ENCODE data around the gene MDP1. TPM values are rescaled to one million over a fixed set of nuclear protein-coding genes. Genes with fewer than 3 reads are reported as not detected.

MDP1 gene
- total RNA-seq (2014; rRNA removed; shearing (Covaris generic)) = 15.0 and 20.2 TPM in 2 replicates
- 42.0 and 57.7 TPM in 2 replicates for polyA plus RNA-seq (2014; cell fraction: nucleus; rRNA removed)

DNA sequence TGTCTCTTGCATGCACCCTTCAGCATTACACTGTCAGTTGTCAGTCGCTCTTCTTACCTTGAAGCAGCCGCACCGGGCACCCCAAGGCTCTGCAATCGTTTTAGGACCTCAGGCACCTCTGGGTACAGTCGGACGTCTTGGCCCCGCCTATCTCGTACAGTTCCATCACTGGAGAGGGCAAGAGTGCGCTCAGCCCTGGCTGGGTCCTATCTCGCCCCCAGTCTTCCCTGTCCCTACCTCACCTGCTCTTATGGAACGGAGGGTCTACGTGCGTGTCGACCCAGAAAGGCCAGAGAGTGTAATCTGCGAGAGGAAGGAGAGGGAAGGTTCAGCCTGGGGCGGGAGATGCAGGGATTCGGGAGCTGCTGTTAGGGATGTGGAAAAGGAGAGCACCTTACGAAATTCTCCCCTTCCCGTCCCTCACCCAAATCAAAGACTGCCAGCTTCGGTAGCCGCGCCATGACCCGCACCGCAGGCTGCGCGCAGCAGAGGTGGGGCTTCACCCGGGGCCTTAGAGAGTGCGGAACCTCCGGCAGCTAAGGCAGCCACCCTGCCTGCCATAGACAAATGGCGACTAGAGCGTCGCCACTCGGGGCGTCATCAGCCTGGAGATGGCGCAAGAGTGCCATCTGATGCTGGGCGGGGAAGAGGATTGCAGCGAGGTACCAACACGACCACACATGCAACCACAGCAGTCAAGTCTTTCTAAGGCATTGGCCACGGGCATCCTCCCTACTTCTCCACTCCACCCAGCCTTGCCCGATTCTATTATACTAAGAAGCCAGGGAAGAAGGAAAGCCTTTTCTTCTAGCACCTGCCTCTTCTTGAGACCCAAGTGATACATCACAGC, at the start of gene MDP1:
Gene MDP1 (minus strand): TSS at position 572 of the 850 bp plus-strand sequence. CDS start 111 bp downstream, at position 461.
- peak; percentile 87 for DNase-seq (ENCODE audit: extremely low read depth, low read depth)

DNA sequence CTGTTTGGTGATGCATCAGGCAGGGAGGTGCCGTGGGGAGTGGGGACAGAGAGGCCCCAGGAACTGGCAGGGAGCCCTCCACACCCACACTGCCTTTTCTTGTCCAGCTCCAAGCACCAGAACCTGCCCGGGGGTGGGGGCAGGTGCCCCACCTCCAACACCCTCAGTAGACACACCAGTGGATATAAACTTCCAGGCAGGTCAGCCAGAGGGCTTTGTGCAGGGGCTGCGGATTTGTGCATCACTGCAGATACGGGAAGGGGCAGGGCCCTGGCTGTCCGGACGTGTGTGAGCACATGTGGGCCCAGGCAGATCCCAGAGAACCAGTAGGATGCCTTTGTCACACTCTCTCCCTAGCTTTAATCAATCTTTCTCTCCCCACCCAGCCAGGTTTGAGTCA, 48.4 kb upstream of the MDP1 start:
- DNase-seq (ENCODE audit: extremely low read depth, low read depth) = no peak

DNA sequence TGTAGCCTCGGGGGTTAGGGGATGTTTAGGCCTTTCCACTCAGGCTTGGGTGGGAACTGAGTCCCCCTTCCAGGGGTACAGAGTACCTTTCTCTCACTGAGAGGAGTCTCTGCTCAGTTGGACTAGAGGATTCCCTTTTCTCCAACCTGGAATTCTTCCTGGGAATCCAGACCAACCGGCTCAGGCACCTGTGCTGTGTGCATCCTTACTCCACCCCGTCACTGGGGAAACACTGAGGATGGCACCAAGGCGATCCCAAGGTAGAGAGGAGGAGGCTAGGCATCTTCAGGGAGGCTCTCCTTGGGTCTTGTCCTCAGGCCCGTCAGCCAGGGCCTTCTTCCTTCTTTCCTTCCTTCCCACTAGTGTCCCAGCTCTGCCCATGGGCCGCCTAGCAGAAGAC, 48.0 kb upstream of the MDP1 start:
- DNase-seq (ENCODE audit: extremely low read depth, low read depth) = no peak

DNA sequence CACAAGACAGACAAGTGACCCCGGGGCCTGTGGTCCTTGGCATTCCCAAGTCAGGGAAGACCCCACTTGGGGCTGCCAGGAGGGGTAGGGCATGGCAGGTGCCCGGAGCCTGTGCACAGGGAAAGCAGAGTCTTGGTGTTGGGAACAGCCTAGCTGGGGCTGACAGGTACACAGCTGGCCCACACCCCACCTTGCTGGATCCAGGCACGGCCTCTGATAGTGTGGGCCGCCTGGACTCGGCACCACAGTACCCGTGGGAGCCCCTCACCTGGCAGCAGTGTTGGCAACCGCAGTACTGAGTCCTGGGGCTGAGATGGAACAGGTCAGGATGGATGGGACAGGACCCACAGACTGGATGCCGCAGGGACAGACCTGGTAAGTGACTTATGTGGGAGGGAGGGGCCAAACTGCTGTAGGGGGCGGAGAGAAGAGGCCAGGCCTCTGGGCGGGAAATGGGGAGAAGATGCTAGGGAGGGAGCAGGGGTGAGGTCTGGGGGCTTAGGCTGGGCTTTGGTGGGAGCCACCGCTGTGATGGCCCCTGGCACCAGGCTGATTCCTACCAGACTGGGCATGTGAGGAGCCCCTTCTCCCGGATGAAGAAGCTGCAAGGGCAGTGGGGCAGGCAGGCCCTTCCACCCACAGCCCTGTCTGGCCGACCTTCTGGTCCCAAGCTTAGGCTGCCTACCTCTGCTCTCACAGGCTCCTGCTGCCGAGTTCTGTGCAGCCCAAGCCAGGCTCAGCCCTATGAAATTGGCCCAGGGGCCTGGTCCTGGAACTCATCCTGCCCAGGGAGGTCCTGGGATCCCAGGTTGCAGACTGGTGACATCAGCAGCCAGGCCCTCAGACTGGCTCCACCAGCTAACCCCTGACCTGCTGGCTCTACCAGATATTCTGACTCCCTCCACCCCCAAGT, 47.2 kb upstream of the MDP1 start, which contains the start of gene TGM1:
Gene TGM1 (minus strand): TSS at position 357 of the 913 bp plus-strand sequence. CDS start 825 bp downstream, outside the sequence.
- no peak for DNase-seq (ENCODE audit: extremely low read depth, low read depth)

DNA sequence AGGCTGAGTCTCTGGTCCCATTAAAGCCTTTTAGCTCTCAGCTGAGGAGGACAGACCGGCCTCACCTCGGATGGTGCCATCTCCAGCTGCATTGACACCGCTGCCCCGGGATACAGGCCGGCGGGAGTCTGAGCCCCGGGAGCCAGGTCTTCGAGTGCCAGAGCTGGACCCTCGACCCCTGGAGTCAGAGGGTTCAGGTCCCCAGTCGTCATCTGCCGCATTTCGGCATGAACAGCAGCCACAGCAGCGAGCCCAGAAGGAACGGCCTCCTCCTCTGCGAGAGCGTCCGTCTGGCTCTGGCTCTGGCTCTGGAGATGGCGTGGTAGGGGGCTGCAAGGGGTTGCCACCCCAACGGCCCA, 46.1 kb upstream of the MDP1 start:
- DNase-seq (ENCODE audit: extremely low read depth, low read depth) = no peak

DNA sequence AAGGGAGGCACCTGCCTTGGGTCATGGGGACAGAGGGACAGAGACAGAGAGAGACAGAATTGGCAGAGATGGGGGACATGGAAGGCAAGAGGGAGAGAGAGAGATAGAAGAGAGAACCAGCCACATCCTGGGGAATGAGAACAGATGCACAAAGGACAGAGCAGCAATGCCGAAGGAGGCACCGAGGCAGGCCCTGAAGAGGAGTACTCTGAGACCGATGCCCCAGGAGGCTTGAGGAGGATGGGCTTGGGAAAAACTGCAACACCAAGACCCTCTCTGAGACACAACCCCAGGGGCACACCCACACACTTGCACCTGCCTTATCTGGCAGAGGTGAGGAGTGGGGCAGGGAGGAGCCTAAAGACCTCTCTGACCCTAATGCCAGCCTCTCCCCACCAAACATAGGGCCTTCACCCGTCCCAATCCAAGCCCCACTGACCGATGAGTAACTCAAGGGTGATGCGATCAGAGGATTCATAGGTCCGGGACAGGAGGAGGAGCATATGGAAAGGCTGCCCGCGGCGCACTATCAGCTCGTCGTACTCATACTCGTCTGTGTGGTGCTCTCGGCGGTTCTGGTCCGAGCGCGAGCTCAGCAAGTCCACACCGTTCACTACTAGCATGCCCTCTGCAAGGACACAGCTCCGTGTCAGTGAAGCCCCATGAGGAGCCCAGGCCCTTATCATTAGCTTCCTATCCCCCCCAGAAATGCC, 45.5 kb upstream of the MDP1 start:
- no peak for DNase-seq (ENCODE audit: extremely low read depth, low read depth)

DNA sequence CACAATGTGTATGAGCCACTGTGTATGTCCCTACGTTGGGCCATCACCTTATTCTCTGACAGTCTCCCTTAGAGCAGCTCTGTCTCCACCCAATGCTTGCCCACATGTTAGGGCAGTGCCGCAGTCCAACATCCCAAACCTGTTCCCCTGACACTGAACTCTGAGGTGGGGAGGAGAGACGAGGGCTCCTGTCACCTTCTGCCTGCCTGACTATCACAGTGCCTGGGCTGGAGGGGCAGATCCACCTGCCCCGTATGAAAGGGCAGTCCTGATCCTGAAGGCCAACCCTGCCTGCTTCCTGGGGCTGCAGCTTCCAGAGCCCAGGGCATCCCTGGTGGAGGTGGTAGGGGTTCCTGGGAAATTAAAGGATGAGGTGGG, 44.9 kb upstream of the MDP1 start:
- DNase-seq (ENCODE audit: extremely low read depth, low read depth) = no peak

DNA sequence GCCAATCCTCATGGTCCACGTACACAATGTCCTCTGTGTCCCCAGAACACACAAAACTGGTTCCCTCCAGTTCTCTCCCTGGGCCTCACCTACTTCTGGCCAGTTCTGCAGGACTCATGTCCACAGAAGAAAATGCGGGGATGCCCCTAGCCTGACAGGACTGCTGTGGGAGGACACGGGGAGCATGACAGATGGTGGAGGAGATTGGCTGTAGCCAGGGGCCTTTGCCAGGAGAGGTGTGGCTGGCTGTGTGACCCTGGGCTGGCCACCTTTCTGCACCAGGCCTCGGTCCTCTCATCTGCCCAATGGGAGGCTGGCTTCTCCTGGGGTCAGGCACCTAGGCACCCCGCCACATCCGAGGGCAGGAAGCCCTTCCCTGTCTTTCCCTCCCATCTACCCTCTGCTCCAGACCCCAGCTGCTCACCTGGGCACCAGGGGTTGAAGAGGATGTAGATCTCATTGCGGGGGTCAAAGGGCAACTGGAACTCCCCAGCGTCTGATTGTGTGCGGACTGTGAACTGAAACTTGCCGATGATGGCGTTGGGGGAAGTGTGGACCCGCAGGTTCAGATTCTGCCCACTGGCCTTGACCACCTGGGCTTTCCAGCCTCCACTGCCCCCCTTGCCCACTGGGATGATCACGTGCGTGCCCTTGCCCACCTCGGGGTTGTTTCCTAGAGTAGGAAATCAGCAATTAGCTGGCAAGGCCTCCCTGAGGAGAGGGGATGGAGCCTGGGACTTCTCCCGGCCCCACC, 44.3 kb upstream of the MDP1 start:
- no peak for DNase-seq (ENCODE audit: extremely low read depth, low read depth)

DNA sequence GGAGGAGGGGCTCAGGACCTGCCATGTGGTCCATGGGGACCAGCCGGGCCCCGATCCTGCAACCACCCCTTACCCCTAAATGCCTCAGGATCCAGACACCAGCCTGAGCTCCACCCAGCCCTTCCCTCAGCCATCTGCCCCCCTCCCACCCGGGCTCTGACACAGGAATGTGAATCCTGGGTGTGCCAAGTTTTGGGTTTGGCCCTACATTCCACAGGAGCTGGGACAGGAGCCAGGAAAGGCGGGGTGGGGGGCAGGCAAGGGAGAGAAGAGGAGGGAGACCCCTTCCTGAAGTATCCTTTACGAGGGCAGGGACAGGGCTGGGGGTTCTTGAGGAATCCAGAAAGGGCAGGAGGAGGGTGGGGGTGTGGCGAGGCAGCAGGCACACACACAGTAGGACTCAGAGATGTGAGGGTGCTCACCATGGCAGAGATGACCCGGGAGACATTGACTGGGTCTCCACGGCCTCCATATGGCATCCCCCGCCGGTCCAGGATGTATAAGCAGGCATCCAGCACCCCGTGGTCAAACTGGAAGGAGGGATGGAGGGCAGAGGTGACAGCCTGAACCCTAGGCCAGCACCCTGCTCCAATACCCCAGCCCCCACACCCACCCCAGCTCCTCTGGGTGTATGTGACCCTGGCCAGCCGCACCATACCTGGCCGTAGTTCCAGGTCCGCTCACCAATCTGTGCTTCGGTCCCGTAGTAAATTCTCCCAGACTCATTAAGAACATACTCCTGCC, 43.6 kb upstream of the MDP1 start:
- peak; percentile 56 for DNase-seq (ENCODE audit: extremely low read depth, low read depth)

DNA sequence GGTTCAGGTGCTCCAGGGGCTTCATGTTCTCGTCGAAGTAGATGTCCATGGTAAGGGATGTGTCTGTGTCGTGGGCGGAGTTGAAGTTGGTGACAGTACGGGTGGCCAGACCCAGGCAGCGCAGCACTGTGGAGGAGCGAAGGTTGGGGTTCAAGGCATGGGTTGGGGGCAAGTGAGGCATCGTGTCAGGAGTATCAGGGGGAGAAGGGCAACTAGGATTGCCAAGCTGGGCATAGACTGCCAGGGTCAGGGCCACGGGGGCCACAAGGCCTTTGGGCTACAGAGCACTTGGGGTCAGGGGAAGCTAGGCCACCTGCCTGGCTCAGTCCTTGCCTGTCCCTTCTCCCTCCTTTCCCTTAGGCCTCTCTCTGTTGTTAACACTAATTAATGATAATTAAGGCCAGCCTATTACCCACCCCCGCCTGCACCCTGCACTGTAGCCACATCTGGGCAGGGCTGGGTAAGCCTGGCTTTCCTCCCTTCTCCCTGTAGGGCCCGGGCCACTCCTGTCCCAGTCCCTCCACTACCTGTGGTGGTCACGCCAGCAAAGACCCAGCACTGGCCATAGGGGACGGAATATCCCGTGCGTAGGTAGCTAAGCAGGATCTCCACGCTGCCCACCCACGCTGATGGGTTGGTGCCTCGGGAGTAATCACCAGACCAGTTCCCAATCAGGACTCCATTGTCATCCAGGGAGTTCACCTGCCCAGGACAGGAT, 42.8 kb upstream of the MDP1 start:
- DNase-seq (ENCODE audit: extremely low read depth, low read depth) = no peak

DNA sequence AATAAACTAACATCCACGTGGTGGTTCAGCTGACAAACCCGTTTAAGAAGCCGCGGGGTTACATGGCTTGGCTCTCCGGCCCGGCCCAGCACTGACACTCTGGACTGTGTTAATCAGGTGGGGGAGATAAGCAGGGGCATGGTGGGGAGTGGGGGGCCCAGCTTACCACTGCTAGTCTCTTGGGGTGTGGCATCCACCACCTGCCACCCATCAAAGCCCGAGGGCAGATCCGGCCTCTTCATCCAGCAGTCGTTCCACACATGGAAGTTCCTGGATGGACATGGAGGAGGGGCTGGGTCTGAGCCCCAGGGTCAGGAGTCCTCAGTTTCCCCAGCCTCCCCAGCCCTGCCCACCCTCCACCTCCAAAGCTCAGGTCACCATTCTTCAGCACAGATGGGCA, 42.3 kb upstream of the MDP1 start:
- DNase-seq (ENCODE audit: extremely low read depth, low read depth) = no peak

DNA sequence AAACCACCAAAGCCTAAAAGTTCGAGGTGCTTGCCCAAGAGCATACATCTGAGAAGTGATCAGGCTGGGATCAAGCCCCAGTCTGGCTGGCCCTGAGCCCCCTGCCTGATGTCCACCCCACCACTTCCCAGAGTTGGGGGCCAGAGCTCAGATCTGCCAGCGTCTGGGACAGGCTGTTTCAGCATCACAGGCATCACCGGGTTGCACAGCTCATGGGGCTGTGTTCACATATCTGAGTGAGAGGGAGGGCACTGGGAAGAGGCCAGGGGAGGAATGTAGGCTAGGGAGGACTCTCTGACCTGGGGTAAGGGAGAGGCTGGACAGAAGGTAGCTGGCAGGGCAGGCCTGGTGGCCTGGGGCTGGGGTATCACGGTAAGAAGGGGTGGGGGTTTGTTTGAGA, 41.1 kb upstream of the MDP1 start:
- DNase-seq (ENCODE audit: extremely low read depth, low read depth) = no peak

DNA sequence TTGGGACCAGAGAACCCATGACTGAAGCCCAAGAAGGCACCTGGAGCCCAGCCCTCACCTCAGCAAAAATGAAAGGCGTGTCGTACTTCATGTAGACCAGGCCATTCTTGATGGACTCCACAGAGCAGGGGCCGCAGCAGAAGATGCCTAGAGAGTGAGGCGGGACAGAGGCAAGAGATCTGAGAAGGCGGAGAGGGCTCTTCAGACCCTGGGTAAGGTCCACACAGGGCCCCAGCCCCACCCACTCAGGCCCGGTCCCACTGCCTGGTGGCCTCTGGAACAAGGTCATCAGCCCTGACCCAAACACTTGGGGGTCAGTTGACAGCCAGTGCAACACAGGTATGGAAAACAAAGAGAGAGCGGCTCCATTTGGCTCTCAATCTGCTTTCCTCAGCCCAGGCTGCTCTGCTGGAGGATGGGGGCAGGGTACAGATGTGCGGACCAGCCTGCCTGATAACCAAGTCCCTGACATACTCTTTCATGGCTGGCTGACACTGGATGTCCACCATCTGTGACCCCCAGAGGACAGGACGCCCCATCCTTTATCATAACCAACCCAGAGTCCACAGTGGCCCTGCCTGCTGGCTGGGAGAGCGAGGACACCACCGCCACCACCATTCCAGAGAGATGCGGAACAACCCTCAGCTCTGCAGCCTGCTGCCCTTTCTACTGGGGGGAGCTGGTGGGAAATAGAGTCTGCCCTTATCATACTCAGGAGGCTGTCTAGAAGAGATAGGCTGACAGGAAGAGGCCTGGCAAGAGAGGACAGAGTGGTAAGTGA, 40.3 kb upstream of the MDP1 start:
- DNase-seq (ENCODE audit: extremely low read depth, low read depth) = no peak

DNA sequence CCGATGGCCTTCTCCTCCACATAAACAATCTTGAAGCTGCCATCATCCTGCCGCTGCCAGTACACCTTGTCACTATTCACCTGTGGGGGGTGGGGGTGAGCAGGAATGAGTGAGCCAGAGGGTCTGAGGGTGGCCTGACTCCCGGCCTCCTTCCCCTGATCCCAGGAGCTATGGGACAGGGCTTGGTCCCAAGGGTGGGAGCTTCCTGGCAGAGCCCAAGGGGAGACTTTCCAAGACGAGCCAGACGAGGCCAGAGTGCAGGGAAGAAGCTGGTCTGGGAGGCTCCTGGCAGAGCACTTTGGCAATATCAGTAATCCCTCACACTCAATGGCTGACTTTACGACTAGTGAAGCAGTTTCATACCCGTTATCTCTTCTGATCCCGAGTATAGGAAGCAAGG, 39.6 kb upstream of the MDP1 start:
- no peak for DNase-seq (ENCODE audit: extremely low read depth, low read depth)

DNA sequence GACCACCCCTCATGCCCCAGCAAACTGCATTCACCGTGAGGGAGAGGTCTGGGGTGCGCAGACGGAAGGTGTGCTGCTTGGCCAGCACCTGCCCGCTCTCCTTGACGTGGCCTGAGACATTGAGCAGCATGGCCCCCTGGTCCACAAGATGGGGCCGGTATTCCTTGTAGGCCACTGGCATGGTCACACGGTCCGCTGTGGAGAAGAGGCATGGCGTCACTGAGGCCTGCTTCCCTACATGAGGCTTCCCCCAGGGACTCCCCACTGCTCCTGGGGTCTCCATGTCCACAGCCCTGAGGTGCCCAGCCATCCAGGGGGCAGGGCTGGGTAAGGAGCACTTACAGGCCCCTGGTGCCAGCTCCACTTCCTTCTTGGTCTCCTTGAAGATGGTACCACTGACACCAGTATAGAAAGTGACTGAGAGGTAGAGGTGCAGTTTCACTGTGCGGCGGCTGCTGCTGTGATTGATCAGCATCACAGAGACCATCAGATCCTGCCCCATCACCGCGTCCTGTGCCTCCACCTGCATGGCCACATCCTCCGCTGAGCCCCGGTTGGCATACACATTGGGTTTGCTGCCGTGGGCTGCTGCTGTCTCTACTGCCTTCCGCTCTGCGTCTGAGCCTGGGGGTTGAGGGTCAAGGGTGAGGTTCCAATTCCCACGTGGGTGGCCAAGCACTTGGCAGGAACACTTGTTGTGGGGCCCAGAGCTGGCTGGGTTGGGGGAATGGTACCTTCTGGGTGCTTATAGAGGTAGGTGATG, 38.9 kb upstream of the MDP1 start:
- DNase-seq (ENCODE audit: extremely low read depth, low read depth) = no peak

DNA sequence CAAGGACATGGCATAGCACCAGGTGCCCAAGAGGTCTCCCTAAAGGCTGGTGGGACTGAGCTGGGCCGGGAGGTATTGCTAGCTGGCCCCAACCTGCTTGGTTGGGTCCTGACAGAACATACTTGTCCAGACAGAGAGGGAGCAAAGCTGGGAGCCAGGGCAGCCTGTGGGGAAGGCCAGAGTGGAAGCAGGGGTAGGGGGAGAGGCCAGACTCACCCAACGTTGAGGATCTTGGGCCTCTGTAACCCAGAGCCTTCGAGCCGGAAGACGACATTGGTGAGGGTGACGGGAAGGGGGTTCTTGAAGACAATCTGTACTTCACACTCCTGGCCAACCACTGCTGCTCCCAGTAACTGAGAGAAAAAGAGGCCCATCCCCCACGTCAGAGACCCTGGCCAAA, 38.1 kb upstream of the MDP1 start:
- DNase-seq (ENCODE audit: extremely low read depth, low read depth) = no peak
